SU-DHL-6 (cell line): ENCODE measurements around the gene HS6ST3.

Experiments
- CTCF ChIP-seq: fragments of 200-600 bp; sonication (generic); IDR thresholded peaks from one replicate; pipeline ENCODE4 v1.5.1; 2017; ENCODE audit warnings: antibody characterized with exemption, mild to moderate bottlenecking, low read length, moderate library complexity; ENCODE audit not compliant: insufficient read depth, poor library complexity, severe bottlenecking
- EZH2phosphoT487 ChIP-seq: fragments of 200-600 bp; sonication (generic), shearing (Covaris generic); conservative IDR thresholded peaks from 2 replicates; pipeline ENCODE4 v1.6.1; 2018; ENCODE audit warnings: mild to moderate bottlenecking, antibody characterized with exemption, low read length, moderate library complexity, mixed read lengths

- TF ChIP-seq CTCF (no peak), EZH2phosphoT487 (no peak)
Observed at GRCh38 chr13:96086736-96087135, 3.2 kb upstream of the HS6ST3 start.
